ENCODE data around the gene ZNRF3. TPM values are rescaled to one million over a fixed set of nuclear protein-coding genes. Genes with fewer than 3 reads are reported as not detected.

The ZNRF3 gene
- total and polyA plus RNA-seq, 8 donors = 8.8 to 30.4 (median 27.2) TPM

GRCh38 chr22:28894807-28895206, 11.4 kb downstream of the ZNRF3 start:
- H3K9me3 ChIP-seq = no peaks in the 10 kb centered on the region
- no peak overlapping the region for H3K27ac ChIP-seq
- H3K36me3 ChIP-seq = no peaks in the 10 kb centered on the region
- peaks cover 16 to 37% of the 10 kb centered on the region in 2 donors for H3K4me1 ChIP-seq
- ATAC-seq (no peak), DNase-seq (no peak)
- intact Hi-C loops (cut with DNase I) = no loop called here
- TF ChIP-seq CTCF (IDR thresholded peaks at IDR 0.05) = no peak
- no peaks in the 10 kb centered on the region for H3K27me3 ChIP-seq
- H3K4me3 ChIP-seq = no peak overlapping the region

GRCh38 chr22:28896611-28897010, 13.2 kb downstream of the ZNRF3 start:
- intact Hi-C loops (cut with DNase I) = no loop called here
- peaks cover 16 to 36% of the 10 kb centered on the region in 2 donors for H3K4me1 ChIP-seq
- no peak for DNase-seq
- no peak for TF ChIP-seq CTCF (IDR thresholded peaks at IDR 0.05)
- no peak for ATAC-seq
- no peak overlapping the region for H3K4me3 ChIP-seq
- H3K27ac ChIP-seq = no peak overlapping the region
- no peaks in the 10 kb centered on the region for H3K27me3 ChIP-seq
- no peaks in the 10 kb centered on the region for H3K36me3 ChIP-seq
- no peaks in the 10 kb centered on the region for H3K9me3 ChIP-seq

GRCh38 chr22:28898233-28898629, 14.9 kb downstream of the ZNRF3 start:
- Histone ChIP-seq H3K27ac (no peak overlapping the region), H3K9me3 (no peaks in the 10 kb centered on the region), H3K36me3 (no peaks in the 10 kb centered on the region), H3K4me1 (peaks cover 15 to 26% of the 10 kb centered on the region in 2 donors), H3K4me3 (no peak overlapping the region), H3K27me3 (no peaks in the 10 kb centered on the region)
- no peak for ATAC-seq
- intact Hi-C loops (cut with DNase I) = no loop called here
- DNase-seq = no peak
- TF ChIP-seq CTCF (IDR thresholded peaks at IDR 0.05) = no peak

GRCh38 chr22:28899199-28899853, 16.0 kb downstream of the ZNRF3 start:
- no peaks in the 10 kb centered on the region for H3K36me3 ChIP-seq
- no peak for ATAC-seq
- H3K9me3 ChIP-seq = no peaks in the 10 kb centered on the region
- no peak overlapping the region for H3K27ac ChIP-seq
- H3K4me3 ChIP-seq = no peak overlapping the region
- DNase-seq = no peak
- no peaks in the 10 kb centered on the region for H3K27me3 ChIP-seq
- H3K4me1 ChIP-seq = peaks cover 25 to 29% of the 10 kb centered on the region in 2 donors
- intact Hi-C loops (cut with DNase I) = no loop called here
- no peak for TF ChIP-seq CTCF (IDR thresholded peaks at IDR 0.05)

- H3K9me3 ChIP-seq = no peaks in the 10 kb centered on the region
- DNase-seq (no peak), ATAC-seq (no peak)
- no peaks in the 10 kb centered on the region for H3K27me3 ChIP-seq
- peaks cover 29 to 32% of the 10 kb centered on the region in 2 donors for H3K4me1 ChIP-seq
- no peak for TF ChIP-seq CTCF (IDR thresholded peaks at IDR 0.05)
- no peak overlapping the region for H3K27ac ChIP-seq
- H3K4me3 ChIP-seq = no peak overlapping the region
- intact Hi-C loops (cut with DNase I) = no loop called here
- H3K36me3 ChIP-seq = no peaks in the 10 kb centered on the region
Observed at GRCh38 chr22:28900379-28900925, 17.1 kb downstream of the ZNRF3 start.
